Peyer's patch (tissue), 4 donors: ENCODE measurements around the gene NEK2. TPM values are rescaled to one million over a fixed set of nuclear protein-coding genes. Genes with fewer than 3 reads are reported as not detected.
A peak's percentile ranks its signal among the peaks of the same experiment; 100 is the strongest.
"Not testable (repeated sequence)": the region's sequence is repeated elsewhere in the genome, so short reads cannot be mapped to it uniquely, and the experiment has no call there.

Experiments used
- DNase-seq, 3 donors: peaks; one replicate each; pipeline ENCODE4 v3.0.0-alpha.2; 2017 to 2019
- H3K27ac ChIP-seq, 4 donors: fragments of 200-600 bp; sonication (generic); one replicate each; pipeline ENCODE4 v1.5.1; 2016 to 2019
- H3K27me3 ChIP-seq, 2 donors: fragments of 200-600 bp; sonication (generic); one replicate each; pipeline ENCODE4 v1.5.1; 2019
- H3K36me3 ChIP-seq, 3 donors: fragments of 200-600 bp; sonication (generic); one replicate each; pipeline ENCODE4 v1.5.1; 2016 to 2019
- H3K4me1 ChIP-seq, 4 donors: fragments of 200-600 bp; sonication (generic); one replicate each; pipeline ENCODE4 v1.5.1; 2016 to 2019
- H3K4me3 ChIP-seq, 4 donors: fragments of 200-600 bp; sonication (generic); 1 replicate in 3 of 4; 2 replicates in 1 of 4; pipeline ENCODE4 v1.5.1; 2016 to 2019; ENCODE audit warnings: mild to moderate bottlenecking in 1 of 4
- H3K9me3 ChIP-seq, 4 donors: fragments of 200-600 bp; sonication (generic); one replicate each; pipeline ENCODE4 v1.5.1; 2016 to 2019; ENCODE audit warnings: mild to moderate bottlenecking in 1 of 4
- CTCF ChIP-seq, 6 experiments: fragments of 450-650 bp in 4 of 6; fragments of 200-600 bp in 2 of 6; sonication (generic) in 1 of 6; IDR thresholded peaks; one replicate each; pipeline ENCODE4 v1.5.1; 2017 to 2019; ENCODE audit warnings: antibody characterized with exemption in 6 of 6, mild to moderate bottlenecking in 3 of 6, moderate library complexity in 1 of 6
- POLR2A ChIP-seq, 2 donors: fragments of 450-650 bp; IDR thresholded peaks; one replicate each; pipeline ENCODE4 v1.5.1; 2017; ENCODE audit warnings: antibody characterized with exemption in 2 of 2, mild to moderate bottlenecking in 2 of 2, moderate library complexity in 2 of 2
- total RNA-seq, 4 donors: library from RNA; depleted of rRNA; stranded (reverse); fragments of >200 nt; gene quantifications; one replicate each; pipeline ENCODE4 v1.1.0, GENCODE V29; 2016

NEK2 gene
- total RNA-seq, 4 donors from 2014 or later, result 1.7 to 14.9 (median 5.8) TPM

- TF ChIP-seq CTCF (IDR thresholded peaks at IDR 0.05), result no peak
- TF ChIP-seq POLR2A (IDR thresholded peaks at IDR 0.05), result no peak
- Histone ChIP-seq H3K4me3 (no peak overlapping the region), H3K27ac (no peak overlapping the region), H3K9me3 (no peaks in the 10 kb centered on the region), H3K36me3 (no peaks in the 10 kb centered on the region), H3K4me1 (peaks cover 0 to 8% (median 0%) of the 10 kb centered on the region in 4 donors), H3K27me3 (no peaks in the 10 kb centered on the region)
- DNase-seq, result no peak
These were observed 8.2 kb upstream of the NEK2 start for GRCh38 chr1:211683396-211684297.

- H3K36me3 ChIP-seq, H3K27me3 ChIP-seq, H3K27ac ChIP-seq, H3K9me3 ChIP-seq, H3K4me1 ChIP-seq, DNase-seq, H3K4me3 ChIP-seq: not testable (repeated sequence)
These were observed 6.8 kb upstream of the NEK2 start for GRCh38 chr1:211682186-211682585.

GRCh38 chr1:211680752-211681327 lies 5.4 kb upstream of the NEK2 start:
- Histone ChIP-seq H3K4me3 (no peak overlapping the region), H3K9me3 (no peaks in the 10 kb centered on the region), H3K36me3 (no peaks in the 10 kb centered on the region), H3K4me1 (peaks cover 0 to 8% (median 1%) of the 10 kb centered on the region in 4 donors), H3K27ac (peak overlapping the region in 2 of 4 donors; percentile 33 to 52), H3K27me3 (no peaks in the 10 kb centered on the region)
- peak; percentile 64 to 87 (median 67) for DNase-seq
- peak; percentile 58 to 94 (median 91) for TF ChIP-seq CTCF (IDR thresholded peaks at IDR 0.05)
- no peak for TF ChIP-seq POLR2A (IDR thresholded peaks at IDR 0.05)

GRCh38 chr1:211677659-211678058 lies 2.2 kb upstream of the NEK2 start:
- Histone ChIP-seq H3K36me3 (no peaks in the 10 kb centered on the region), H3K27ac (no peak overlapping the region), H3K4me1 (peaks cover 0 to 12% (median 4%) of the 10 kb centered on the region in 4 donors), H3K9me3 (no peaks in the 10 kb centered on the region), H3K4me3 (no peak overlapping the region), H3K27me3 (no peaks in the 10 kb centered on the region)
- peak in 1 of 3 donors; percentile 32 for DNase-seq
- TF ChIP-seq POLR2A (IDR thresholded peaks at IDR 0.05), result no peak
- TF ChIP-seq CTCF (IDR thresholded peaks at IDR 0.05), result no peak

GRCh38 chr1:211676761-211677160 lies 1.3 kb upstream of the NEK2 start:
- TF ChIP-seq CTCF (IDR thresholded peaks at IDR 0.05), result no peak
- no peak for TF ChIP-seq POLR2A (IDR thresholded peaks at IDR 0.05)
- no peaks in the 10 kb centered on the region for H3K9me3 ChIP-seq
- no peak for DNase-seq
- no peaks in the 10 kb centered on the region for H3K36me3 ChIP-seq
- H3K4me3 ChIP-seq, result no peak overlapping the region
- H3K4me1 ChIP-seq, result peaks cover 0 to 12% (median 4%) of the 10 kb centered on the region in 4 donors
- no peaks in the 10 kb centered on the region for H3K27me3 ChIP-seq
- no peak overlapping the region for H3K27ac ChIP-seq

- DNase-seq, result no peak
- Histone ChIP-seq H3K4me3 (peak overlapping the region; percentile 46 to 70 (median 54)), H3K27me3 (no peaks in the 10 kb centered on the region), H3K9me3 (no peaks in the 10 kb centered on the region), H3K36me3 (no peaks in the 10 kb centered on the region), H3K4me1 (peaks cover 0 to 12% (median 1%) of the 10 kb centered on the region in 4 donors), H3K27ac (peak overlapping the region in 2 of 4 donors; percentile 37 to 43)
- no peak for TF ChIP-seq POLR2A (IDR thresholded peaks at IDR 0.05)
- TF ChIP-seq CTCF (IDR thresholded peaks at IDR 0.05), result no peak
These were observed 724 bp upstream of the NEK2 start for GRCh38 chr1:211676106-211676583.
